ENCODE measurements around the gene PGBD1. TPM values are rescaled to one million over a fixed set of nuclear protein-coding genes. Genes with fewer than 3 reads are reported as not detected.

The PGBD1 gene
- polyA plus RNA-seq, 1 of the 3 experiments (the other 2 are of a cell fraction), result 2.5 TPM

DNA sequence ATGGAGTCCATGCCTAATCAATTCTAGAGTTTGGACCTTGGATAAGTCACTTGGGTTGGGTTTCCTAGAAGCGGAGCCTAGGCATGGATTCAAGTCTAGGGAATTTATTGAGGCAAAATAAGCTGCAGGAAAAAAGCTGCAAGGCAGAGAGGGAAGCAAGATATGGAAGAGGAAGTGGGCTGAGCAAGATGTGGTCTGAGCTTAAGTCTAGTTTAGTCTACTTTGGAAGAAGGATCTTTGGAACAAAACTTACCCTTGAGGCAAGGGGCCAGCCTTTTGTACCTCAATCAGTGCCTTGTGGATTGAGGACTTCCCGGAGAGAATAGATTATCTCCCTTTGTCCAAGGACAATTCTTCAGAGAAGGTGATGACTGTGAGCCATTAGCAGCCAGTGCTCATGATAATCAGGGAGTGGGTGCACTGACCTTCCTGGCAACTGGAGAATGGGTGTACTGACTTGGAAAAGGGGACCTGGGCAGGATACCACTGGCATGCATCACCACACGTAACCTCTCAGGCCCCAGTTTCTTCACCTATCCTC, 45.4 kb upstream of the PGBD1 start:
- POLR2A ChIA-PET, result no interaction called here
- Histone ChIP-seq H3K79me2 (ENCODE audit: insufficient read depth) (no peaks in the 10 kb centered on the region), H3K4me1 (ENCODE audit: control insufficient read depth in 1 of 2, insufficient read depth in 2 of 2, low read depth in 1 of 2, low read length in 1 of 2) (no peaks in the 10 kb centered on the region), H3K27me3 (ENCODE audit: insufficient read depth) (no peaks in the 10 kb centered on the region), H2AFZ (ENCODE audit: low read depth) (no peak overlapping the region), H3K4me3 (ENCODE audit: low read depth in 2 of 2, low read length in 1 of 2) (no peak overlapping the region), H4K20me1 (ENCODE audit: insufficient read depth) (no peaks in the 10 kb centered on the region), H3K9me3 (no peaks in the 10 kb centered on the region), H3K9ac (no peak overlapping the region), H3K9me2 (no peaks in the 10 kb centered on the region), H3K36me3 (replicated peaks in 1 of 2; ENCODE audit: control insufficient read depth in 1 of 2, insufficient read depth in 2 of 2, low read length in 1 of 2) (peaks cover 45% of the 10 kb centered on the region in 2 experiments), H3K27ac (ENCODE audit: low read depth in 2 of 2, low read length in 1 of 2) (no peak overlapping the region), H3K4me2 (no peak overlapping the region), H3F3A (replicated peaks; ENCODE audit: insufficient read depth) (no peaks in the 10 kb centered on the region)
- 80% methylated on average over 3 of the region's 3 CpGs for WGBS (ENCODE audit: low lambda C conversion rate)
- no peak for TF ChIP-seq RCOR1 (IDR thresholded peaks at IDR 0.05; ENCODE audit: low read length)
- no peak for TF ChIP-seq SIN3A (IDR thresholded peaks at IDR 0.05; ENCODE audit: borderline replicate concordance, low read depth, low read length)
- TF ChIP-seq, protein P1, sequence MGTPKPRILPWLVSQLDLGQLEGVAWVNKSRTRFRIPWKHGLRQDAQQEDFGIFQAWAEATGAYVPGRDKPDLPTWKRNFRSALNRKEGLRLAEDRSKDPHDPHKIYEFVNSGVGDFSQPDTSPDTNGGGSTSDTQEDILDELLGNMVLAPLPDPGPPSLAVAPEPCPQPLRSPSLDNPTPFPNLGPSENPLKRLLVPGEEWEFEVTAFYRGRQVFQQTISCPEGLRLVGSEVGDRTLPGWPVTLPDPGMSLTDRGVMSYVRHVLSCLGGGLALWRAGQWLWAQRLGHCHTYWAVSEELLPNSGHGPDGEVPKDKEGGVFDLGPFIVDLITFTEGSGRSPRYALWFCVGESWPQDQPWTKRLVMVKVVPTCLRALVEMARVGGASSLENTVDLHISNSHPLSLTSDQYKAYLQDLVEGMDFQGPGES (IDR thresholded peaks at IDR 0.05; ENCODE audit: low read depth, low read length), result no peak
- no peak for TF ChIP-seq GATA2 (CRISPR knock-in tag; IDR thresholded peaks at IDR 0.05)
- TF ChIP-seq, protein P2, sequence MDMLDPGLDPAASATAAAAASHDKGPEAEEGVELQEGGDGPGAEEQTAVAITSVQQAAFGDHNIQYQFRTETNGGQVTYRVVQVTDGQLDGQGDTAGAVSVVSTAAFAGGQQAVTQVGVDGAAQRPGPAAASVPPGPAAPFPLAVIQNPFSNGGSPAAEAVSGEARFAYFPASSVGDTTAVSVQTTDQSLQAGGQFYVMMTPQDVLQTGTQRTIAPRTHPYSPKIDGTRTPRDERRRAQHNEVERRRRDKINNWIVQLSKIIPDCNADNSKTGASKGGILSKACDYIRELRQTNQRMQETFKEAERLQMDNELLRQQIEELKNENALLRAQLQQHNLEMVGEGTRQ (IDR thresholded peaks at IDR 0.05; ENCODE audit: borderline replicate concordance, low read depth, low read length), result no peak
- TF ChIP-seq ELF1 (IDR thresholded peaks at IDR 0.05), result no peak
- no peak for TF ChIP-seq YY1 (IDR thresholded peaks at IDR 0.05; ENCODE audit: low read depth)
- TF ChIP-seq SMC3 (IDR thresholded peaks at IDR 0.05; ENCODE audit: low read depth, low read length), result no peak
- TF ChIP-seq RFX5 (IDR thresholded peaks at IDR 0.05; ENCODE audit: low read length), result no peak
- no peak for TF ChIP-seq TEAD4 (IDR thresholded peaks at IDR 0.05; ENCODE audit: borderline replicate concordance, insufficient read depth)
- TF ChIP-seq, protein P3, sequence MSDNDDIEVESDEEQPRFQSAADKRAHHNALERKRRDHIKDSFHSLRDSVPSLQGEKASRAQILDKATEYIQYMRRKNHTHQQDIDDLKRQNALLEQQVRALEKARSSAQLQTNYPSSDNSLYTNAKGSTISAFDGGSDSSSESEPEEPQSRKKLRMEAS (IDR thresholded peaks at IDR 0.05; ENCODE audit: low read depth), result no peak
- no peak for TF ChIP-seq FOSL2 (IDR thresholded peaks at IDR 0.05; ENCODE audit: borderline replicate concordance, low read depth)
- no peak for TF ChIP-seq MEF2A (IDR thresholded peaks at IDR 0.05; ENCODE audit: borderline replicate concordance, low read depth)
- no peak for TF ChIP-seq TCF12 (IDR thresholded peaks at IDR 0.05)
- TF ChIP-seq, protein P4, sequence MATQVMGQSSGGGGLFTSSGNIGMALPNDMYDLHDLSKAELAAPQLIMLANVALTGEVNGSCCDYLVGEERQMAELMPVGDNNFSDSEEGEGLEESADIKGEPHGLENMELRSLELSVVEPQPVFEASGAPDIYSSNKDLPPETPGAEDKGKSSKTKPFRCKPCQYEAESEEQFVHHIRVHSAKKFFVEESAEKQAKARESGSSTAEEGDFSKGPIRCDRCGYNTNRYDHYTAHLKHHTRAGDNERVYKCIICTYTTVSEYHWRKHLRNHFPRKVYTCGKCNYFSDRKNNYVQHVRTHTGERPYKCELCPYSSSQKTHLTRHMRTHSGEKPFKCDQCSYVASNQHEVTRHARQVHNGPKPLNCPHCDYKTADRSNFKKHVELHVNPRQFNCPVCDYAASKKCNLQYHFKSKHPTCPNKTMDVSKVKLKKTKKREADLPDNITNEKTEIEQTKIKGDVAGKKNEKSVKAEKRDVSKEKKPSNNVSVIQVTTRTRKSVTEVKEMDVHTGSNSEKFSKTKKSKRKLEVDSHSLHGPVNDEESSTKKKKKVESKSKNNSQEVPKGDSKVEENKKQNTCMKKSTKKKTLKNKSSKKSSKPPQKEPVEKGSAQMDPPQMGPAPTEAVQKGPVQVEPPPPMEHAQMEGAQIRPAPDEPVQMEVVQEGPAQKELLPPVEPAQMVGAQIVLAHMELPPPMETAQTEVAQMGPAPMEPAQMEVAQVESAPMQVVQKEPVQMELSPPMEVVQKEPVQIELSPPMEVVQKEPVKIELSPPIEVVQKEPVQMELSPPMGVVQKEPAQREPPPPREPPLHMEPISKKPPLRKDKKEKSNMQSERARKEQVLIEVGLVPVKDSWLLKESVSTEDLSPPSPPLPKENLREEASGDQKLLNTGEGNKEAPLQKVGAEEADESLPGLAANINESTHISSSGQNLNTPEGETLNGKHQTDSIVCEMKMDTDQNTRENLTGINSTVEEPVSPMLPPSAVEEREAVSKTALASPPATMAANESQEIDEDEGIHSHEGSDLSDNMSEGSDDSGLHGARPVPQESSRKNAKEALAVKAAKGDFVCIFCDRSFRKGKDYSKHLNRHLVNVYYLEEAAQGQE (IDR thresholded peaks at IDR 0.05; ENCODE audit: low read depth, low read length), result no peak
- TF ChIP-seq NRF1 (IDR thresholded peaks at IDR 0.05; ENCODE audit: low read depth, low read length), result no peak
- no peak for TF ChIP-seq RAD21 (IDR thresholded peaks at IDR 0.05; ENCODE audit: low read length)
- TF ChIP-seq CHD2 (IDR thresholded peaks at IDR 0.05; ENCODE audit: low read length, partially characterized antibody), result no peak
- DNase-seq, result no peak
- CTCF ChIA-PET, result interaction anchor here (1.4 kb wide), 1 partner anchor 16 kb away, joined by 3 read pairs; no protein-coding TSS in a partner anchor
